BLaER1 (cell line): Measurements from ENCODE around the gene ATP2A2.

Experiments
- H3K27ac ChIP-seq: shearing (Covaris generic); formaldehyde crosslinking; 2 replicates; pipeline ENCODE4 v1.8.1; 2022
- H3K27me3 ChIP-seq: shearing (Covaris generic); formaldehyde crosslinking; 2 replicates; pipeline ENCODE4 v1.8.1; 2022
- H3K36me3 ChIP-seq: shearing (Covaris generic); formaldehyde crosslinking; 2 replicates; pipeline ENCODE4 v1.8.1; 2022
- H3K4me1 ChIP-seq: shearing (Covaris generic); formaldehyde crosslinking; 2 replicates; pipeline ENCODE4 v1.8.1; 2022
- H3K4me2 ChIP-seq: shearing (Covaris generic); formaldehyde crosslinking; 2 replicates; pipeline ENCODE4 v1.8.1; 2022
- H3K4me3 ChIP-seq: shearing (Covaris generic); formaldehyde crosslinking; 2 replicates; pipeline ENCODE4 v1.8.1; 2022
- H3K9ac ChIP-seq: shearing (Covaris generic); formaldehyde crosslinking; 2 replicates; pipeline ENCODE4 v1.8.1; 2022
- H3K9me3 ChIP-seq: shearing (Covaris generic); formaldehyde crosslinking; 2 replicates; pipeline ENCODE4 v1.8.1; 2022
- H4K20me1 ChIP-seq: shearing (Covaris generic); formaldehyde crosslinking; 2 replicates; pipeline ENCODE4 v1.8.1; 2022
- Cebpa-rat ChIP-seq: shearing (Covaris generic); IDR thresholded peaks from 2 replicates; pipeline ENCODE4 v1.8.1; 2022

ATP2A2 gene

DNA sequence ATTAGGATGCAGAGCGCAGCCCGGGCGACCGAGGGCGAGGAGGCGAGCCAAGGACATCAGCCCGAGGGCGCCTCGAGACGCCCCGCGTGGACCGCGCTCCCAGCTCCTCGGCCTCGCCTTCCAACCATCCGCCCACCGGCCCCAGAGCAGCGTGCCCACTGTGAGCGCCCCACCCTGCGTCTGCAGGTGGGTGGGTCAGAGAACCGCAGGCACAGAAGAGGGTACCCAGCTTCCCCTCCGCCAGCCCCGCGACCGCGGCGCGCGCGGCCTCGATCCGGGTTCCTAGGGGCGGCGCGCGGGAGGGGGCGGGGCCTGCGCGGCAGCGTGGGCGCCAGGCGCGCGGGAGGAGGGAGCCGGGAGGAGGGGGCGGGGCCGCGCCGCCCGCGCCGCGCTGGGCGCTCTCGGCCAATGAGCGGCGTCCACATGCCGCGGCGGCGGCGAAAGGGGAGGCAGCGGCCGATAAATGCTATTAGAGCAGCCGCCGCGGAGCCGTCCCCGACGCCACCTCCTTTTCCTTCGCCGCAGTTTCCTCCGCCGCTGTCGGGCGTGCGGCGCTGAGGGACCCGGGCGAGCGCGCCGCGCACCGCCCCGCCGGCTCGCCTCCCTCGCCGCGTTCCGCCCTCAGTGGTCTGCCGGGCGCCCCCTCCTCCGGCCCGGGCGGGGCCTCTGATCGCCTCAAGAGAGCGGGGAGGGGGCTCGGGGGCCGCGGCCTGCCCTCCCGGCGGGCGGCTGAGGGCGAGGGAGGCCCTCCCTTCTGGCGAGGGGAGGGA is at the start of gene ATP2A2:
Gene ATP2A2 (plus strand): TSS at position 469 of the 770 bp plus-strand sequence. CDS start 543 bp downstream, outside the sequence.
- H3K4me1 ChIP-seq = peaks cover 50% of the 10 kb centered on the region
- peaks cover 43% of the 10 kb centered on the region for H4K20me1 ChIP-seq
- TF ChIP-seq Cebpa-rat = no peak
- H3K27me3 ChIP-seq = no peaks in the 10 kb centered on the region
- H3K36me3 ChIP-seq = peaks cover 23% of the 10 kb centered on the region
- H3K4me3 ChIP-seq = peak within 1 kb of the TSS; percentile 95
- H3K27ac ChIP-seq = peak within 1 kb of the TSS; percentile 99
- no peaks in the 10 kb centered on the region for H3K9me3 ChIP-seq
- peak within 1 kb of the TSS; percentile 84 for H3K4me2 ChIP-seq
- H3K9ac ChIP-seq = peak within 1 kb of the TSS; percentile 99

GRCh38 chr12:110233212-110233903 is 47.7 kb upstream of the ATP2A2 start:
- Histone ChIP-seq H3K9ac (no peak overlapping the region), H3K4me2 (no peak overlapping the region)
- TF ChIP-seq Cebpa-rat = no peak

DNA sequence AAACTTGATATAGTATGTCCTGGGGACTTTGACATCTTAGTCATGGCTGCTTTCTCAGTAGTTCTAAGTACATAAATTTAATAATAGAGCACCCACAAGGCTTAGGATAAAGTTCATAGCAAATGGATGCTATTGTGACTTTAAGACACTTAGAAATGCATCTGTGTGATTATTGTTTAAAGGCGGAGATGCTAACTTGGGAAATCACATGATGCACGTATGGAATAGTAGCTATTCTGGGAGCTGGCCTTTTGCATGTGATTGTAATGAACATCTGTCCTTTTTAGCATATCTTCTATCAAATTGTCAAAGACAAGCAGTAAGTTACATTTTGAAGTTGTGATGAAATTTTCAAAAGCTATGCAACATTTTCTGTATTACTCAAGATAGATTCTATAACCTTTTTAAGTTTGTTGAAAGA is 46.7 kb upstream of the ATP2A2 start:
- TF ChIP-seq Cebpa-rat = no peak
- Histone ChIP-seq H3K4me1 (peaks cover 6% of the 10 kb centered on the region), H3K4me2 (no peak overlapping the region), H3K9ac (no peak overlapping the region), H4K20me1 (no peaks in the 10 kb centered on the region), H3K4me3 (no peak overlapping the region), H3K27me3 (no peaks in the 10 kb centered on the region), H3K9me3 (no peaks in the 10 kb centered on the region), H3K27ac (no peak overlapping the region), H3K36me3 (no peaks in the 10 kb centered on the region)

More at GRCh38 chr12:110233212-110233903, 47.7 kb upstream of the ATP2A2 start:
- no peak overlapping the region for H3K4me3 ChIP-seq
- no peak overlapping the region for H3K27ac ChIP-seq
- no peaks in the 10 kb centered on the region for H3K27me3 ChIP-seq
- H4K20me1 ChIP-seq = no peaks in the 10 kb centered on the region
- H3K36me3 ChIP-seq = no peaks in the 10 kb centered on the region
- H3K9me3 ChIP-seq = no peaks in the 10 kb centered on the region
- peaks cover 6% of the 10 kb centered on the region for H3K4me1 ChIP-seq

DNA sequence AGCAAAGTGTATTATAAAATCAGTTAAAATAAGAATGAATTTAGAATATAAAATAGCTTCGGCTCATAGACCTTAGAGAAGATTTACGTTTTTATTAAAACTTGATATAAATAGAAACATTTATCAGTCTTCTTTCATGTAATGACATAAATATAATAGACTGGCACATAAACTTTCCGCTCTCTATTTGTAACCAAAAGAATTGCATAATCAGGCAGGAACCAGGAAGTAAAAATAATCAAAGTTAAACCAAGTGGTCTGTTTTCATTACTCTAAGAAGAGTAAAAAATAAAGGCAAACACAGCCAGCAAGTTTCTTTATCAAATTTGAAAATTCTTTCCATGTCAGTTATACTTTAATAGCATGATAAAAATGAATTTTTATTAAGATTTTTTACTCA is 46.3 kb upstream of the ATP2A2 start:
- no peak; the same call in 1 of the 2 replicates for TF ChIP-seq Cebpa-rat
- no peak overlapping the region for H3K27ac ChIP-seq
- H3K4me2 ChIP-seq = no peak overlapping the region
- H3K27me3 ChIP-seq = no peaks in the 10 kb centered on the region
- H3K4me3 ChIP-seq = no peak overlapping the region
- no peak overlapping the region for H3K9ac ChIP-seq
- H3K36me3 ChIP-seq = no peaks in the 10 kb centered on the region
- H3K9me3 ChIP-seq = no peaks in the 10 kb centered on the region
- H3K4me1 ChIP-seq = peaks cover 6% of the 10 kb centered on the region
- no peaks in the 10 kb centered on the region for H4K20me1 ChIP-seq

- TF ChIP-seq Cebpa-rat = no peak
- Histone ChIP-seq H3K9me3 (no peaks in the 10 kb centered on the region), H3K27me3 (no peaks in the 10 kb centered on the region), H3K27ac (no peak overlapping the region), H3K4me3 (no peak overlapping the region), H3K36me3 (no peaks in the 10 kb centered on the region), H4K20me1 (no peaks in the 10 kb centered on the region), H3K4me1 (peaks cover 6% of the 10 kb centered on the region), H3K9ac (no peak overlapping the region), H3K4me2 (no peak overlapping the region)
Measured at GRCh38 chr12:110235383-110235782, 45.7 kb upstream of the ATP2A2 start.

DNA sequence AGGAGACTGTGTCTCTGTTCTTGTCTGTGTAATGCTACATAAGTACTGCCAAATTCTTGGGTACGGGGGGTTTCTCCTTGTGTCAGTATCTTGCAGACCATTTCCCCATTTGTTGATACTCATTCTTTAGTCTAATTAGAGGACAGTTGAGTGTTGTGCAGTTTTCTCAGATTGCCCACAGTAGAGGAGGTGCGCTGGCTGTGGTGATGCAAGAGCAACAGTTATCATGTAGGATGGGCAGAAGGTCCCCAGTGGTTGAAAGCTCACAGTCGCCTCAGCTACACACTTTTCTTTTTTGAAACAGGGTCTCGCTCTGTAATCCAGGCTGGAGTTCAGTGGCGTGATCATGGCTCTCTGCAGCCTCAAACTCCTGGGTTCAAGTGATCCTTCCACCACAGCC is 37.8 kb upstream of the ATP2A2 start:
- peaks cover 15% of the 10 kb centered on the region for H3K4me1 ChIP-seq
- no peaks in the 10 kb centered on the region for H4K20me1 ChIP-seq
- H3K9me3 ChIP-seq = no peaks in the 10 kb centered on the region
- H3K27ac ChIP-seq = no peak overlapping the region
- no peak overlapping the region for H3K4me3 ChIP-seq
- TF ChIP-seq Cebpa-rat = no peak
- H3K36me3 ChIP-seq = no peaks in the 10 kb centered on the region
- H3K27me3 ChIP-seq = no peaks in the 10 kb centered on the region
- H3K4me2 ChIP-seq = no peak overlapping the region
- H3K9ac ChIP-seq = no peak overlapping the region

- Histone ChIP-seq H3K27me3 (no peaks in the 10 kb centered on the region), H3K9me3 (no peaks in the 10 kb centered on the region), H3K9ac (no peak overlapping the region), H3K4me3 (no peak overlapping the region), H3K27ac (no peak overlapping the region), H3K4me2 (no peak overlapping the region), H3K36me3 (no peaks in the 10 kb centered on the region), H4K20me1 (no peaks in the 10 kb centered on the region), H3K4me1 (peaks cover 24% of the 10 kb centered on the region)
- no peak for TF ChIP-seq Cebpa-rat
Measured at GRCh38 chr12:110244372-110244771, 36.7 kb upstream of the ATP2A2 start.

GRCh38 chr12:110244829-110245228 is 36.2 kb upstream of the ATP2A2 start:
- Histone ChIP-seq H3K4me3 (no peak overlapping the region), H3K36me3 (no peaks in the 10 kb centered on the region), H3K27ac (no peak overlapping the region), H3K4me2 (no peak overlapping the region), H3K9me3 (no peaks in the 10 kb centered on the region), H3K4me1 (peaks cover 28% of the 10 kb centered on the region), H3K27me3 (no peaks in the 10 kb centered on the region), H4K20me1 (no peaks in the 10 kb centered on the region), H3K9ac (no peak overlapping the region)
- TF ChIP-seq Cebpa-rat = no peak

DNA sequence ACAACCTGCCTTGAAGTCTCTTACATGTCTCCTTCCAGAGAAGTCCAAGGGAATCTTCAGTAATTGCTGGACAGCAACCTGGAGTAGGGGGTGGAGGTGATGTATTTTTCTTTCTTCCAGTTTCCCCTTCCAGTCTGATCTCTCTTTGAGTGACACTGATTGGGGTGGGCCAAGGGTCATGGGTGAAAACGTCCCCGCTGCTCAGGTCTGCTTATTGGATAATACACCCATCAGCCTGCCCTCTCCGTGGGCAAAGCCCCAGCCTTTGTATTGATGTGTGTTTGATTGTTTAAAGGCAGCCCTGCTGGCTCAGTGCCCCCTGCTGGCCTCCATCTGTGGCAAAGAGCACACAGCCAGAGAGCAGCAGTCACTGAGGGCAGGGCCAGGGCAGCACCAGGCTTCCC is 35.7 kb upstream of the ATP2A2 start:
- no peak for TF ChIP-seq Cebpa-rat
- Histone ChIP-seq H3K9me3 (no peaks in the 10 kb centered on the region), H3K4me1 (peaks cover 28% of the 10 kb centered on the region), H3K27me3 (no peaks in the 10 kb centered on the region), H3K4me3 (no peak overlapping the region), H3K36me3 (no peaks in the 10 kb centered on the region), H3K4me2 (no peak overlapping the region), H3K27ac (no peak overlapping the region), H4K20me1 (no peaks in the 10 kb centered on the region), H3K9ac (no peak overlapping the region)

DNA sequence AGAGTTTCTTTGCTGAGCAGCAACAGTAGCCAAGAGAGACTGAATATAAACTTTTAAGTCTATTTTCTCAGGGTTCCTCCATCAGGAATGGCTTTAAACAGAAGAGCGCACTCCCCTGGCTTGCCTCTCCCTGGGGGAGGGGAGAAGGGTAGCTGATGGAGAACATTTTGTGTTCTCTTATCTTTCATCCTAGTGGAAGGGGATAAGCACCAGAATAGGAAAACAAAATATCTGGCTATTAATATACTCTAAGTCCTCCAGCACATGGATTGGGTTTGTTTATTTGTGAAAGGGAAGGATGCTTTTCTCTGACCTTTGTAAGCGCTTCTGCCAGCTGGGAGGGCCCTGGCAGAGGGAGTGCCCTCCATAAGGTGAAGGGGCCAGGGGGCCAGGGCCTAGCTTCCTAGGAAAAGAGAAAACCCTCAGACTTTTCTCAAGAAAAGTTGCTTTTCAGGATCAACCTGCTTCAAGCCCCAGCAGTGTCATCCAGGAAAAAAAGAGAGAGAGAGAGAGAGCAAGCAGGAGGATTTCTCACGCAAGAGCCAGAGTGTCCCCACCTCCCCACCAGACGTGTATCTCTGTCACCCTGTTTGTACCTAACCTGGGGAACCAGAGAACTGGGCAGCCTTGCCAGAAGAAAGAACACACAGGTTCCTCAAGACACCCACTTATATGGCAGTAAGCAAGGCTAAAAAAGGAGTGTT is 34.3 kb upstream of the ATP2A2 start:
- Histone ChIP-seq H3K4me3 (no peak overlapping the region), H3K4me2 (peak overlapping the region; percentile 69), H3K27ac (peak overlapping the region; percentile 65), H3K4me1 (peaks cover 28% of the 10 kb centered on the region), H3K9ac (peak overlapping the region; percentile 59; the same call in 1 of the 2 replicates), H4K20me1 (no peaks in the 10 kb centered on the region), H3K9me3 (no peaks in the 10 kb centered on the region), H3K36me3 (no peaks in the 10 kb centered on the region), H3K27me3 (no peaks in the 10 kb centered on the region)
- TF ChIP-seq Cebpa-rat = no peak
